Karpas-422 (cell line): ENCODE measurements around the gene MYH16. TPM values are rescaled to one million over a fixed set of nuclear protein-coding genes. Genes with fewer than 3 reads are reported as not detected.
"Not testable (repeated sequence)": the region's sequence is repeated elsewhere in the genome, so short reads cannot be mapped to it uniquely, and the experiment has no call there.

ENCODE experiments used
- DNase-seq: peaks from one replicate; pipeline ENCODE4 v3.0.0-alpha.2; 2015
- H2AFZ ChIP-seq: fragments of 200-600 bp; sonication (generic); 2 replicates; pipeline ENCODE4 v1.6.1; 2014; ENCODE audit warnings: antibody characterized with exemption, low read length, mixed read lengths
- H3K27ac ChIP-seq: fragments of 200-600 bp; sonication (generic); 2 replicates; pipeline ENCODE4 v1.5.1; 2014; ENCODE audit warnings: mild to moderate bottlenecking, low read length, moderate library complexity
- H3K27me3 ChIP-seq: fragments of 200-600 bp; sonication (generic); 2 replicates; pipeline ENCODE4 v1.6.1; 2014; ENCODE audit warnings: low read length, mixed read lengths
- H3K36me3 ChIP-seq: fragments of 200-600 bp; sonication (generic); 2 replicates; pipeline ENCODE4 v1.6.1; 2014; ENCODE audit warnings: low read length, mixed read lengths; ENCODE audit not compliant: insufficient read depth
- H3K4me1 ChIP-seq: fragments of 200-600 bp; sonication (generic); 2 replicates; pipeline ENCODE4 v1.6.1; 2014; ENCODE audit warnings: mild to moderate bottlenecking, low read length, mixed read lengths
- H3K4me2 ChIP-seq: fragments of 200-600 bp; sonication (generic); 2 replicates; pipeline ENCODE4 v1.6.1; 2014; ENCODE audit warnings: low read length, low read depth, mild to moderate bottlenecking; ENCODE audit not compliant: poor library complexity, severe bottlenecking
- H3K4me3 ChIP-seq: fragments of 200-600 bp; sonication (generic); 2 replicates; pipeline ENCODE4 v1.5.1; 2014; ENCODE audit warnings: mild to moderate bottlenecking, antibody characterized with exemption, low read length, mixed read lengths
- H3K79me2 ChIP-seq: fragments of 200-600 bp; sonication (generic); 2 replicates; pipeline ENCODE4 v1.6.1; 2014; ENCODE audit warnings: mild to moderate bottlenecking, low read length, mixed read lengths
- H3K9ac ChIP-seq: fragments of 200-600 bp; sonication (generic); 2 replicates; pipeline ENCODE4 v1.6.0; 2014; ENCODE audit warnings: low read length
- H3K9me2 ChIP-seq: fragments of 200-600 bp; sonication (generic), shearing (Covaris generic); replicated peaks from 2 replicates; pipeline ENCODE4 v1.6.0; 2014; ENCODE audit warnings: mild to moderate bottlenecking, low read length, moderate library complexity; ENCODE audit not compliant: insufficient read depth
- H3K9me3 ChIP-seq: fragments of 300-700, 200-600 bp; sonication (generic); 2 replicates; pipeline ENCODE4 v1.6.1; 2014; ENCODE audit warnings: low read length, mixed read lengths
- H4K20me1 ChIP-seq: fragments of 200-600 bp; sonication (generic); 2 replicates; pipeline ENCODE4 v1.6.1; 2014; ENCODE audit warnings: mild to moderate bottlenecking, antibody characterized with exemption, low read length, low read depth; ENCODE audit not compliant: insufficient read depth
- total RNA-seq: library from RNA; depleted of rRNA; stranded (reverse); fragments of >200 nt; shearing (Covaris generic); gene quantifications from 2 replicates; pipeline ENCODE4 v1.2.3, GENCODE V29; 2014; ENCODE audit warnings: low replicate concordance; rRNA removed

Gene MYH16
- total RNA-seq, 1 experiment from 2014 or later: not detected

DNA sequence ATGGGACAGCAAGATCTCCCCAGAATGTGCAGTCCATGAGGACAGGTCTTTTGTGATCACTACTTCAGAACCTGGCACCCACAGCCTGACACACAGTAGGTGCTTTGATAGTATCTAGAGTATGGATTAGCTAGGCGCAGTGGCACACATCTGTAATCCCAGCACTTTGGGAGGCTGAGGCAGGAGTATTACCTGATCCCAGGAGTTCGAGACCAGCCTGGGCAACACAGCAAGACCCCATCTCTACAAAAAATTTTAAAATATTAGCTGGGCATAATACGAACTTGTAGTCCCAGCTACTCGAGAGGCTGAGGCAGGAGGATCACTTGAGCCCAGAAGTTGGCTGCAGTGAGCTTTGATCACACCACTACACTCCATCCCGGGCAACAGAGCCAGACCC, 79.6 kb downstream of the MYH16 start:
- H3K27ac ChIP-seq: no peak overlapping the region
- H2AFZ ChIP-seq: no peak overlapping the region
- H3K4me2 ChIP-seq: no peak overlapping the region
- no peaks in the 10 kb centered on the region for H4K20me1 ChIP-seq
- H3K4me3 ChIP-seq: no peak overlapping the region
- peaks cover 35% of the 10 kb centered on the region; the same call in 1 of the 2 replicates for H3K36me3 ChIP-seq
- peaks cover 2% of the 10 kb centered on the region; the same call in 1 of the 2 replicates for H3K79me2 ChIP-seq
- no peaks in the 10 kb centered on the region for H3K27me3 ChIP-seq
- H3K9me2 ChIP-seq: no peaks in the 10 kb centered on the region
- no peaks in the 10 kb centered on the region for H3K9me3 ChIP-seq
- no peak overlapping the region for H3K9ac ChIP-seq
- DNase-seq: no peak
- no peaks in the 10 kb centered on the region for H3K4me1 ChIP-seq

DNA sequence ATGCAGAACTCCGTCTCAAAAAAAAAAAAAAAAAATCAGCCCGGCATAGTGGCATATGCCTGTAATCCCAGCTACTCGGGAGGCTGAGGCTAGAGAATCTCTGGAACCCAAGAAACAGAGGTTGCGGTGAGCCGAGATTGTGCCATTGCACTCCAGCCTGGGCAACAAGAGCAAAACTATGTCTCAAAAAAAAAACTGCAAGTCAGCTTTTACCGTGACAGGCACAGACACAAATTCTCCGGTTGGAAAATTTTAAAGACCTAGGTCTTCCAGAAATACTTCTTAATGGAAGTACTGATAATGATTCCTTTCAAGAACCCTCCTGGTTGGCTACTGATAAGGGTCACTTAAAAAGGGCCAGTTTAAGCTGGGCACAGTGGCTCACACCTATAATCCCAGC, 82.5 kb downstream of the MYH16 start:
- peaks cover 36% of the 10 kb centered on the region; the same call in 1 of the 2 replicates for H3K36me3 ChIP-seq
- no peak overlapping the region for H3K9ac ChIP-seq
- no peaks in the 10 kb centered on the region for H3K27me3 ChIP-seq
- H3K4me2 ChIP-seq: no peak overlapping the region
- H3K9me3 ChIP-seq: no peaks in the 10 kb centered on the region
- no peaks in the 10 kb centered on the region; the same call in 1 of the 2 replicates for H3K79me2 ChIP-seq
- H2AFZ ChIP-seq: no peak overlapping the region
- no peaks in the 10 kb centered on the region for H3K4me1 ChIP-seq
- H3K27ac ChIP-seq: no peak overlapping the region
- H4K20me1 ChIP-seq: no peaks in the 10 kb centered on the region
- DNase-seq: no peak
- no peak overlapping the region for H3K4me3 ChIP-seq
- H3K9me2 ChIP-seq: no peaks in the 10 kb centered on the region

DNA sequence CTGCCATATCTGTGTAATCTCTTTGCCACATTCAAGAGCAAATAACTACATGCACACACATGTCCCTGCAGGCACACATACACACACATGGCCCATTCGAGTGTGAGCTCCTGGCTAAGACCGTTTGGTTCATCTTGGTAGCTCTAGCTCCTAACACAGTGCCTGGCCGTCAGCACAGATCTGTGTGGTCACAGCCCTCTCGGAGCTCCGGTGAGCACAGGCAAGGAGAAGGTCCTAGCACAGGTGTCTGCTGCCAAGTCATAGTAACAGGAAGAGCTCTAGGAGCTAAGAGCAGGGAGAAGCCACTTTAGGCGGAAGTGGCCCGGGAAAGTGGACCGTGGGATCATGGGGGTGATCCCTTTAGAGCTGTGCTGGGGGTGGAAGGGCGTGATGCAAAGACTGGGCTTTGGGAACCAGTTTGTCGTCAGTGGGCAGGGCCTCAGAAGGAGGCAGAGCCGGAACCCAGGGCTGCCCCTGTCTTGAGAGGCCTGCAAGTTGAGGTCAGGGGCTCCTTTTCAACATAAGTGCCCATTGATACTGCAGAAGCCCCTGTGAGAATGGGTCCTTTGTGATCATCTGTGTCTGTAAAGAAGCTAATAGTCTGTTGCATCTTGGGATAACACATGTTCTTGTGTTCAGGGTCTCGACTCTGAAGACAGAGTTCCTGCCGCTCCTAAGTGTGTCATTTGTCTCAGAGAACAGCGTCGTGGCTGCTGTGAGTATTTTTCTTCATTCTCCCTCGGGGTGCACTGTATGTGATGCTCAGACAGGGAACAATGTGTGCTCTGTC, 85.3 kb downstream of the MYH16 start:
- Histone ChIP-seq H3K36me3 (peaks cover 34% of the 10 kb centered on the region; the same call in 1 of the 2 replicates), H3K27ac (no peak overlapping the region), H3K79me2 (no peaks in the 10 kb centered on the region)

GRCh38 chr7:99358521-99358920, 85.9 kb downstream of the MYH16 start:
- H4K20me1 ChIP-seq, H3K9me2 ChIP-seq, H3K27ac ChIP-seq, H3K4me2 ChIP-seq, H2AFZ ChIP-seq, DNase-seq, H3K4me1 ChIP-seq, H3K9me3 ChIP-seq, H3K9ac ChIP-seq, H3K4me3 ChIP-seq, H3K27me3 ChIP-seq, H3K79me2 ChIP-seq: not testable (repeated sequence)
- H3K36me3 ChIP-seq: peaks cover 36% of the 10 kb centered on the region; the same call in 1 of the 2 replicates

More for the DNA sequence above, 85.3 kb downstream of the MYH16 start:
- no peaks in the 10 kb centered on the region for H3K27me3 ChIP-seq
- H2AFZ ChIP-seq: no peak overlapping the region
- no peaks in the 10 kb centered on the region for H3K4me1 ChIP-seq
- H4K20me1 ChIP-seq: no peaks in the 10 kb centered on the region
- H3K9me3 ChIP-seq: no peaks in the 10 kb centered on the region
- H3K4me3 ChIP-seq: no peak overlapping the region
- no peak overlapping the region for H3K9ac ChIP-seq
- H3K9me2 ChIP-seq: no peaks in the 10 kb centered on the region
- no peak overlapping the region for H3K4me2 ChIP-seq
- no peak for DNase-seq

GRCh38 chr7:99359465-99360154, 87.0 kb downstream of the MYH16 start:
- no peaks in the 10 kb centered on the region for H3K9me3 ChIP-seq
- H3K36me3 ChIP-seq: peaks cover 30% of the 10 kb centered on the region; the same call in 1 of the 2 replicates
- no peaks in the 10 kb centered on the region for H4K20me1 ChIP-seq
- no peaks in the 10 kb centered on the region for H3K4me1 ChIP-seq
- H3K79me2 ChIP-seq: no peaks in the 10 kb centered on the region
- H3K4me3 ChIP-seq: no peak overlapping the region
- no peak overlapping the region for H3K27ac ChIP-seq
- H3K9me2 ChIP-seq: no peaks in the 10 kb centered on the region
- H2AFZ ChIP-seq: no peak overlapping the region
- H3K4me2 ChIP-seq: no peak overlapping the region
- no peaks in the 10 kb centered on the region for H3K27me3 ChIP-seq
- no peak for DNase-seq
- no peak overlapping the region for H3K9ac ChIP-seq

Other genes starting within 250 kb of the MYH16 start
- gene SMURF1, start 128.7 kb upstream of the MYH16 start, total RNA-seq: 16.7 and 22.6 TPM in 2 replicates
- not detected in 2 replicates for gene KPNA7, start 64.7 kb upstream of the MYH16 start, total RNA-seq
- 36.8 and 39.4 TPM in 2 replicates for gene ARPC1A, start 53.1 kb downstream of the MYH16 start, total RNA-seq
- 146 and 305 TPM in 2 replicates for gene ARPC1B, start 101.9 kb downstream of the MYH16 start, total RNA-seq
- 14.2 and 43.0 TPM in 2 replicates for gene PDAP1, start 135.8 kb downstream of the MYH16 start, total RNA-seq
- 63.7 and 81.8 TPM in 2 replicates for gene BUD31, start 136.1 kb downstream of the MYH16 start, total RNA-seq
- 2.5 and 7.6 TPM in 2 replicates for gene PTCD1, start 166.0 kb downstream of the MYH16 start, total RNA-seq
- 48.7 and 63.6 TPM in 2 replicates for gene CPSF4, start 166.1 kb downstream of the MYH16 start, total RNA-seq
- 653 and 873 TPM in 2 replicates for gene ATP5MF, start 193.3 kb downstream of the MYH16 start, total RNA-seq
- gene ZNF789, start 200.1 kb downstream of the MYH16 start, total RNA-seq: 29.0 and 33.0 TPM in 2 replicates
- 40.4 and 40.8 TPM in 2 replicates for gene ZNF394, start 227.4 kb downstream of the MYH16 start, total RNA-seq
- 11.9 and 14.5 TPM in 2 replicates for gene ZKSCAN5, start 231.8 kb downstream of the MYH16 start, total RNA-seq